H1 (cell line): ENCODE results near the gene HES4. TPM values are rescaled to one million over a fixed set of nuclear protein-coding genes. Genes with fewer than 3 reads are reported as not detected.

ENCODE experiments used
- CTCF ChIA-PET: fragments of 300-600 bp; sonication (Branson Sonifier 250); formaldehyde crosslinking; loops from one replicate; lab custom pipeline; 2021; ENCODE audit not compliant: partially characterized antibody; lab: Charles Lee
- POLR2A ChIA-PET: fragments of 300-600 bp; sonication (Branson Sonifier 250); formaldehyde crosslinking; loops from one replicate; lab custom pipeline; 2021; ENCODE audit warnings: inconsistent platforms; ENCODE audit not compliant: partially characterized antibody; lab: Charles Lee
- DNase-seq, 2 experiments: peaks; one replicate each; pipeline versions ENCODE4 v3.0.0 to v3.0.0-alpha.2; 2010 to 2022; ENCODE audit warnings: low spot score in 2 of 2, low read depth in 1 of 2, mixed read lengths in 1 of 2
- FAIRE-seq: peaks from 2 replicates; lab custom pipeline; 2011; peaks lifted over from hg19 to GRCh38; lab: Jason Lieb, UNC
- H2AFZ ChIP-seq: 2 replicates; pipeline ENCODE4 v1.8.1; 2012; ENCODE audit warnings: low read length, inconsistent platforms
- H2AK5ac ChIP-seq: 2 replicates; pipeline ENCODE4 v1.6.1; 2013; ENCODE audit warnings: low read depth, low read length
- H2BK120ac ChIP-seq: replicated peaks from 2 replicates; pipeline ENCODE3; 2013; ENCODE audit warnings: low read depth, low read length, inconsistent platforms
- H2BK12ac ChIP-seq: 2 replicates; pipeline ENCODE4 v1.6.1; 2013; ENCODE audit warnings: low read depth, low read length
- H2BK15ac ChIP-seq: 2 replicates; pipeline ENCODE4 v1.6.1; 2013; ENCODE audit warnings: low read length
- H2BK20ac ChIP-seq: 2 replicates; pipeline ENCODE4 v1.6.1; 2013; ENCODE audit warnings: low read length
- H2BK5ac ChIP-seq: 2 replicates; pipeline ENCODE4 v1.6.1; 2013; ENCODE audit warnings: low read depth, low read length
- H3K14ac ChIP-seq: 2 replicates; pipeline ENCODE4 v1.6.1; 2013; ENCODE audit warnings: inconsistent platforms; ENCODE audit not compliant: insufficient read length
- H3K18ac ChIP-seq: 2 replicates; pipeline ENCODE4 v1.6.1; 2013; ENCODE audit warnings: low read length; ENCODE audit errors: extremely low read depth
- H3K23ac ChIP-seq: 2 replicates; pipeline ENCODE4 v1.6.1; 2013; ENCODE audit warnings: inconsistent platforms; ENCODE audit not compliant: insufficient read length
- H3K23me2 ChIP-seq: 2 replicates; pipeline ENCODE4 v1.6.1; 2013; ENCODE audit warnings: low read depth, low read length
- H3K27ac ChIP-seq: 2 replicates; pipeline ENCODE4 v1.6.1; 2011; ENCODE audit warnings: low read depth, low read length, inconsistent platforms
- H3K27me3 ChIP-seq, 4 experiments: replicated peaks in 1 of 4; 1 replicate in 1 of 4; 2 replicates in 3 of 4; pipeline versions ENCODE4 v1.6.1 to v1.8.1; 2011 to 2013; ENCODE audit warnings: low read length in 3 of 4, mild to moderate bottlenecking in 3 of 4, inconsistent platforms in 2 of 4, mixed read lengths in 2 of 4, moderate library complexity in 1 of 4; ENCODE audit not compliant: control insufficient read depth in 3 of 4, insufficient read depth in 3 of 4; ENCODE audit errors: extremely low read depth in 1 of 4
- H3K36me3 ChIP-seq, 4 experiments: 2 replicates each; pipeline versions ENCODE4 v1.6.1 to v1.8.1; 2011 to 2013; ENCODE audit warnings: mild to moderate bottlenecking in 4 of 4, low read length in 3 of 4, moderate library complexity in 2 of 4, control low read depth in 1 of 4, inconsistent platforms in 1 of 4; ENCODE audit not compliant: insufficient read depth in 4 of 4, control insufficient read depth in 2 of 4
- H3K4ac ChIP-seq: replicated peaks from 2 replicates; pipeline ENCODE3; 2013; ENCODE audit warnings: low read length, low read depth, mixed read lengths, inconsistent platforms; ENCODE audit not compliant: insufficient read length
- H3K4me1 ChIP-seq, 4 experiments: replicated peaks in 1 of 4; 1 replicate in 1 of 4; 2 replicates in 3 of 4; pipeline versions ENCODE4 v1.6.1 to v1.8.1; 2011 to 2013; ENCODE audit warnings: low read length in 3 of 4, inconsistent platforms in 2 of 4, mixed read lengths in 1 of 4; ENCODE audit not compliant: insufficient read depth in 4 of 4, control insufficient read depth in 3 of 4
- H3K4me2 ChIP-seq, 2 experiments: 2 replicates each; pipeline versions ENCODE4 v1.6.1 to v1.8.1; 2011 to 2013; ENCODE audit warnings: low read depth in 2 of 2, low read length in 2 of 2, control low read depth in 1 of 2, inconsistent platforms in 1 of 2, mild to moderate bottlenecking in 1 of 2; ENCODE audit not compliant: insufficient read depth in 1 of 2
- H3K4me3 ChIP-seq, 4 experiments: fragments of 200-600, 300-600 bp in 1 of 4; sonication (generic), shearing (Covaris generic), sonication (Bioruptor Twin) in 1 of 4; 2 replicates each; pipeline versions ENCODE4 v1.5.1 to v1.8.1; 2011 to 2016; ENCODE audit warnings: low read length in 4 of 4, low read depth in 3 of 4, control low read depth in 2 of 4, inconsistent platforms in 2 of 4, mild to moderate bottlenecking in 2 of 4, mixed read lengths in 1 of 4, moderate library complexity in 1 of 4; ENCODE audit not compliant: insufficient read depth in 2 of 4; ENCODE audit errors: extremely low read depth in 1 of 4
- H3K56ac ChIP-seq: replicated peaks from 2 replicates; pipeline ENCODE3; 2013; ENCODE audit warnings: low read depth, mild to moderate bottlenecking, mixed read lengths, low read length, inconsistent platforms; ENCODE audit not compliant: insufficient read length
- H3K79me1 ChIP-seq: 2 replicates; pipeline ENCODE4 v1.6.1; 2013; ENCODE audit warnings: low read depth, low read length, control low read depth
- H3K79me2 ChIP-seq, 2 experiments: 2 replicates each; pipeline versions ENCODE4 v1.6.1 to v1.8.1; 2012 to 2013; ENCODE audit warnings: low read length in 2 of 2, mild to moderate bottlenecking in 2 of 2, inconsistent platforms in 1 of 2; ENCODE audit not compliant: insufficient read depth in 2 of 2, control insufficient read depth in 1 of 2
- H3K9ac ChIP-seq, 4 experiments: replicated peaks in 1 of 4; 1 replicate in 1 of 4; 2 replicates in 3 of 4; pipeline versions ENCODE4 v1.6.1 to v1.8.1; 2011 to 2013; ENCODE audit warnings: low read depth in 3 of 4, low read length in 3 of 4, control low read depth in 2 of 4, mild to moderate bottlenecking in 2 of 4, moderate library complexity in 2 of 4, inconsistent platforms in 1 of 4; ENCODE audit errors: extremely low read depth in 1 of 4
- H3K9me3 ChIP-seq, 2 experiments: 2 replicates each; pipeline versions ENCODE4 v1.6.1 to v1.8.1; 2012 to 2013; ENCODE audit warnings: mild to moderate bottlenecking in 2 of 2, moderate library complexity in 2 of 2, control low read depth in 1 of 2, inconsistent platforms in 1 of 2, low read depth in 1 of 2, low read length in 1 of 2, mixed read lengths in 1 of 2; ENCODE audit not compliant: insufficient read depth in 2 of 2
- H4K20me1 ChIP-seq, 2 experiments: replicated peaks in 1 of 2; 2 replicates each; pipeline versions ENCODE3 to v1.8.1; 2011 to 2013; ENCODE audit warnings: inconsistent platforms in 2 of 2, low read length in 2 of 2, mild to moderate bottlenecking in 1 of 2; ENCODE audit not compliant: insufficient read depth in 2 of 2, control insufficient read depth in 1 of 2
- H4K5ac ChIP-seq: 2 replicates; pipeline ENCODE4 v1.6.1; 2013; ENCODE audit warnings: low read length, low read depth, mixed read lengths, inconsistent platforms; ENCODE audit not compliant: insufficient read length
- H4K8ac ChIP-seq: 2 replicates; pipeline ENCODE4 v1.8.0; 2013; ENCODE audit warnings: mild to moderate bottlenecking, moderate library complexity, low read length, inconsistent platforms; ENCODE audit not compliant: insufficient read depth; ENCODE audit errors: extremely low read depth
- H4K91ac ChIP-seq: replicated peaks from 2 replicates; pipeline ENCODE3; 2013; ENCODE audit warnings: low read length, mixed read lengths, inconsistent platforms; ENCODE audit not compliant: insufficient read length
- GTF2F1 ChIP-seq: IDR thresholded peaks from 2 replicates; pipeline ENCODE4 v1.6.1; 2012; ENCODE audit warnings: low read depth, low read length, improper control_type of control experiment, borderline replicate concordance
- HDAC6 ChIP-seq: IDR thresholded peaks from one replicate; pipeline ENCODE4 v1.7.1; 2012; ENCODE audit warnings: low read depth, mild to moderate bottlenecking, inconsistent platforms, low read length, moderate library complexity
- TAF1 ChIP-seq: IDR thresholded peaks from 2 replicates; pipeline ENCODE4 v1.6.1; 2011; ENCODE audit warnings: mild to moderate bottlenecking, low read depth, low read length
- ZNF274 ChIP-seq: IDR thresholded peaks from 2 replicates; pipeline ENCODE4 v1.7.0; 2012; ENCODE audit warnings: low read length, borderline replicate concordance; ENCODE audit errors: extremely low read depth
- WGBS, 2 experiments: shearing (Covaris generic) in 1 of 2; methylation state at CpG; one replicate each; pipeline versions ENCODE4 v1.1.6 to v1.1.7; 2013 to 2015; ENCODE audit warnings: low lambda C conversion rate in 2 of 2, mixed read lengths in 2 of 2, inconsistent platforms in 1 of 2, low coverage in 1 of 2, missing lambda C conversion rate in 1 of 2; ENCODE audit not compliant: insufficient replicate concordance in 2 of 2, insufficient coverage in 1 of 2, insufficient read length in 1 of 2; ENCODE audit errors: extremely low coverage in 1 of 2, missing lambda C conversion rate in 1 of 2; 5-methylcytosine and 5-hydroxymethylcytosine counted together
- polyA plus RNA-seq, 7 experiments: library from polyadenylated mRNA; depleted of rRNA in 3 of 7; stranded (reverse) in 5 of 7; unstranded in 2 of 7; fragments of >200 nt in 5 of 7; fragments of 200-250 nt in 2 of 7; gene quantifications; 1 replicate in 5 of 7; 2 replicates in 1 of 7; 4 replicates in 1 of 7; pipeline versions ENCODE4 v1.2.1 to v1.2.3, GENCODE V29; 2011 to 2013; ENCODE audit warnings: missing spikeins in 2 of 7, mixed read lengths in 2 of 7
- total RNA-seq: library from RNA; stranded (reverse); fragmentation: NEBNext Ultra II Directional; extraction: Animal tissue kit (Norgen Biotek cat#: 25700); gene quantifications from 2 replicates; pipeline ENCODE4 v1.2.1, GENCODE V29; 2021
- TF ChIP-seq, protein P1 (sequence below), 3 experiments: IDR thresholded peaks; 1 replicate in 2 of 3; 2 replicates in 1 of 3; pipeline versions ENCODE4 v1.5.1 to v1.6.1; 2011; ENCODE audit warnings: low read length in 3 of 3, mild to moderate bottlenecking in 3 of 3, inconsistent platforms in 2 of 3, low read depth in 1 of 3, moderate library complexity in 1 of 3; ENCODE audit not compliant: insufficient read depth in 1 of 3; ENCODE audit errors: control extremely low read depth in 1 of 3

Gene HES4
- total and polyA plus RNA-seq, 2 of the 8 experiments (the other 6 are each of a cell fraction or from before 2014, with no cell fraction given), result 2.8 to 3.5 TPM

DNA sequence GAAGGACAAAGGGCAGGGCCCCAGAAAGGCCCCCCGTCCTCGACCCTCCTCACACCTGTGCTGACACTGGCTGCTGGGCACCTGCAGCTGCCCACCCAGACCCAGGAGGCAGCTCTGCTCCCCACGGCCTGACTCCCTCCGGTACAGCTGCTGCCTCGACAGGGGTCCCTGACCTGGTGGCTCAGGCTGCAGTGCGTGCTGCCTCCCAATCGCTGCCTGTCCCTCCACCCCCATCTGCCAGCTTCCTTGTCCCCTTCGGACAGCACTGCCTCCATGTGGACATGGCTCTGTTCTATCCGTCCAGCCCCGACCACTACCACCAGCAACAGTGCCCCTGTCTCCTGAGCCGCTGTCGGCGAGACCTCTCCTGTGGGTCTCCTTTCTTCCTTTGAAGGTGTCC is 45.0 kb downstream of the HES4 start:
- no peak overlapping the region for H3K4me2 ChIP-seq

More for the DNA sequence above, 45.0 kb downstream of the HES4 start:
- no peak overlapping the region for H3K56ac ChIP-seq
- H2BK20ac ChIP-seq, result no peak overlapping the region
- no peak overlapping the region for H3K9ac ChIP-seq
- H3K18ac ChIP-seq, result no peak overlapping the region
- peaks cover 0 to 4% (median 0%) of the 10 kb centered on the region in 4 experiments; a peak in 1 of 7 replicates for H3K4me1 ChIP-seq
- no peak overlapping the region for H2BK12ac ChIP-seq
- no peak overlapping the region; the same call in 1 of the 2 replicates for H4K8ac ChIP-seq
- no peak overlapping the region for H2AFZ ChIP-seq
- no peak overlapping the region for H3K14ac ChIP-seq
- ChIA-PET CTCF (interaction anchor here (1.7 to 2.1 kb wide), 3 partner anchors 21 to 109 kb away, joined by 3 to 5 read pairs (median 4); no protein-coding TSS in a partner anchor), POLR2A (interaction anchor here (8.8 kb wide), 1 partner anchor 13 kb away, joined by 65 read pairs; no protein-coding TSS in a partner anchor)
- peaks cover 22 to 29% of the 10 kb centered on the region in 2 experiments for H4K20me1 ChIP-seq
- no peak overlapping the region for H3K4me3 ChIP-seq
- peaks cover 19% of the 10 kb centered on the region for H3K79me1 ChIP-seq
- H2AK5ac ChIP-seq, result no peak overlapping the region
- no peak overlapping the region for H4K91ac ChIP-seq
- peaks cover 8 to 60% (median 39%) of the 10 kb centered on the region in 4 experiments; a peak in 7 of 8 replicates for H3K36me3 ChIP-seq
- H3K23ac ChIP-seq, result no peak overlapping the region
- H2BK15ac ChIP-seq, result no peak overlapping the region
- H3K4ac ChIP-seq, result no peak overlapping the region
- no peak for FAIRE-seq
- no peak overlapping the region for H4K5ac ChIP-seq
- WGBS, 2 experiments, result 90% methylated on average over 13 of the region's 13 CpGs; no CpG with 5 or more reads in 1 of the 2 experiments
- H2BK5ac ChIP-seq, result no peak overlapping the region
- peaks cover 4 to 7% (median 6%) of the 10 kb centered on the region in 4 experiments for H3K27me3 ChIP-seq
- peaks cover 0 to 14% of the 10 kb centered on the region in 2 experiments; a peak in 3 of 4 replicates for H3K79me2 ChIP-seq
- TF ChIP-seq ZNF274, result no peak
- TF ChIP-seq HDAC6, result no peak
- TF ChIP-seq GTF2F1, result no peak
- TF ChIP-seq TAF1, result no peak
- TF ChIP-seq, protein P1, sequence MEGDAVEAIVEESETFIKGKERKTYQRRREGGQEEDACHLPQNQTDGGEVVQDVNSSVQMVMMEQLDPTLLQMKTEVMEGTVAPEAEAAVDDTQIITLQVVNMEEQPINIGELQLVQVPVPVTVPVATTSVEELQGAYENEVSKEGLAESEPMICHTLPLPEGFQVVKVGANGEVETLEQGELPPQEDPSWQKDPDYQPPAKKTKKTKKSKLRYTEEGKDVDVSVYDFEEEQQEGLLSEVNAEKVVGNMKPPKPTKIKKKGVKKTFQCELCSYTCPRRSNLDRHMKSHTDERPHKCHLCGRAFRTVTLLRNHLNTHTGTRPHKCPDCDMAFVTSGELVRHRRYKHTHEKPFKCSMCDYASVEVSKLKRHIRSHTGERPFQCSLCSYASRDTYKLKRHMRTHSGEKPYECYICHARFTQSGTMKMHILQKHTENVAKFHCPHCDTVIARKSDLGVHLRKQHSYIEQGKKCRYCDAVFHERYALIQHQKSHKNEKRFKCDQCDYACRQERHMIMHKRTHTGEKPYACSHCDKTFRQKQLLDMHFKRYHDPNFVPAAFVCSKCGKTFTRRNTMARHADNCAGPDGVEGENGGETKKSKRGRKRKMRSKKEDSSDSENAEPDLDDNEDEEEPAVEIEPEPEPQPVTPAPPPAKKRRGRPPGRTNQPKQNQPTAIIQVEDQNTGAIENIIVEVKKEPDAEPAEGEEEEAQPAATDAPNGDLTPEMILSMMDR (IDR thresholded peaks at IDR 0.05; ENCODE audit: control extremely low read depth in 1 of 3, insufficient read depth in 1 of 3, low read depth in 1 of 3, low read length in 3 of 3), result no peak
- DNase-seq, result no peak
- H2BK120ac ChIP-seq, result no peak overlapping the region
- no peak overlapping the region for H3K27ac ChIP-seq
- H3K9me3 ChIP-seq, result no peaks in the 10 kb centered on the region; a peak in 1 of 4 replicates
- H3K23me2 ChIP-seq, result peaks cover 6% of the 10 kb centered on the region
